HepG2 (cell line): ENCODE data around the gene MESD. TPM values are rescaled to one million over a fixed set of nuclear protein-coding genes. Genes with fewer than 3 reads are reported as not detected.
A peak's percentile ranks its signal among the peaks of the same experiment; 100 is the strongest.

Experiments used
- ATAC-seq: fragments of 200-7000 bp; cut with Tn5 transposase; 3 replicates; pipeline ENCODE4 v1.9.1; 2020; ENCODE audit warnings: mild to moderate bottlenecking, moderate library complexity
- BruUV-seq: library from RNA; stranded (reverse); fragments of 400-500 nt; replicated peaks from 2 replicates; lab custom pipeline; 2021; lab: Mats Ljungman, UMichigan
- CTCF ChIA-PET: fragments of 300-600 bp; formaldehyde crosslinking; extraction: SDS; loops from one replicate; lab custom pipeline; 2021; ENCODE audit warnings: low total read pairs, inconsistent platforms, low intra/inter-chr PET ratio; lab: Yijun Ruan, JAX
- POLR2A ChIA-PET: fragments of 350-600 bp; sonication (Branson Sonifier 250); formaldehyde crosslinking; loops from one replicate; lab custom pipeline; 2020; ENCODE audit warnings: antibody characterized with exemption, inconsistent platforms; lab: Yijun Ruan, JAX
- DNase-seq: peaks from one replicate; pipeline ENCODE4 v3.0.0-alpha.2; 2015; ENCODE audit warnings: low spot score
- FAIRE-seq: peaks from 3 replicates; lab custom pipeline; 2011; peaks lifted over from hg19 to GRCh38; lab: Jason Lieb, UNC
- H2AFZ ChIP-seq: one replicate; pipeline ENCODE4 v1.6.1; 2011; ENCODE audit warnings: low read length, inconsistent platforms
- H3K27ac ChIP-seq: fragments of 300-600 bp; 3 replicates; pipeline ENCODE4 v1.8.0; 2011; ENCODE audit warnings: mixed run types, mild to moderate bottlenecking, mixed read lengths, low read length, inconsistent platforms; ENCODE audit not compliant: insufficient read depth; ENCODE audit errors: extremely low read length
- H3K27me3 ChIP-seq, 2 experiments: fragments of 200-600 bp in 1 of 2; 2 replicates in 1 of 2; 3 replicates in 1 of 2; pipeline versions ENCODE4 v1.6.0 to v1.8.0; 2011; ENCODE audit warnings: low read length in 2 of 2, mild to moderate bottlenecking in 2 of 2, moderate library complexity in 2 of 2, inconsistent platforms in 1 of 2; ENCODE audit not compliant: insufficient read depth in 2 of 2, control insufficient read depth in 1 of 2
- H3K36me3 ChIP-seq, 2 experiments: fragments of 200-600 bp in 1 of 2; replicated peaks in 1 of 2; 2 replicates in 1 of 2; 3 replicates in 1 of 2; pipeline versions ENCODE4 v1.5.1 to v1.8.0; 2011; ENCODE audit warnings: low read length in 2 of 2, inconsistent platforms in 1 of 2; ENCODE audit not compliant: insufficient read depth in 2 of 2, control insufficient read depth in 1 of 2
- H3K4me1 ChIP-seq: 2 replicates; pipeline ENCODE4 v1.5.1; 2012; ENCODE audit warnings: low read length, inconsistent platforms; ENCODE audit not compliant: insufficient read depth
- H3K4me2 ChIP-seq: 2 replicates; pipeline ENCODE4 v1.6.0; 2011; ENCODE audit warnings: low read depth, low read length, inconsistent platforms
- H3K4me3 ChIP-seq, 3 experiments: fragments of 200-600 bp in 1 of 3; sonication (generic), shearing (Covaris generic) in 1 of 3; replicated peaks in 1 of 3; 2 replicates each; pipeline ENCODE4 v1.5.1; 2011 to 2016; ENCODE audit warnings: low read length in 3 of 3, inconsistent platforms in 2 of 3, low read depth in 2 of 3, mild to moderate bottlenecking in 2 of 3, control low read depth in 1 of 3, mixed read lengths in 1 of 3; ENCODE audit not compliant: insufficient read depth in 1 of 3
- H3K79me2 ChIP-seq: one replicate; pipeline ENCODE4 v1.6.1; 2011; ENCODE audit warnings: low read length, inconsistent platforms; ENCODE audit not compliant: insufficient read depth
- H3K9ac ChIP-seq: 2 replicates; pipeline ENCODE4 v1.6.0; 2011; ENCODE audit warnings: mild to moderate bottlenecking, low read depth, low read length, inconsistent platforms; ENCODE audit not compliant: insufficient read depth
- H3K9me3 ChIP-seq: 2 replicates; pipeline ENCODE4 v1.5.1; 2012; ENCODE audit warnings: mild to moderate bottlenecking, low read length
- H4K20me1 ChIP-seq: 2 replicates; pipeline ENCODE4 v1.6.0; 2011; ENCODE audit warnings: inconsistent platforms, mild to moderate bottlenecking, low read length, moderate library complexity; ENCODE audit not compliant: insufficient read depth
- AGO1 ChIP-seq: fragments of 200-400 bp; formaldehyde crosslinking; IDR thresholded peaks from 2 replicates; pipeline ENCODE4 v1.6.1; 2017; ENCODE audit warnings: mild to moderate bottlenecking, low read depth, low read length, moderate library complexity; ENCODE audit not compliant: poor library complexity, severe bottlenecking
- ARHGAP35 ChIP-seq: sonication (generic); formaldehyde crosslinking; IDR thresholded peaks from 2 replicates; pipeline ENCODE4 v1.9.0; 2022; ENCODE audit warnings: mild to moderate bottlenecking, inconsistent platforms, moderate library complexity, missing genetic modification reagents, borderline replicate concordance
- CHD2 ChIP-seq: IDR thresholded peaks from 2 replicates; pipeline ENCODE4 v1.6.1; 2011; ENCODE audit warnings: low read depth, low read length, improper control_type of control experiment
- ESRRA ChIP-seq: sonication (generic); formaldehyde crosslinking; IDR thresholded peaks from 2 replicates; pipeline ENCODE4 v1.5.1; 2020; ENCODE audit warnings: mild to moderate bottlenecking, low read depth, missing genetic modification reagents
- FOSL2 ChIP-seq: sonication (generic); formaldehyde crosslinking; IDR thresholded peaks from 2 replicates; pipeline ENCODE4 v1.4.0; 2020; ENCODE audit warnings: missing genetic modification reagents
- HIVEP1 ChIP-seq: sonication (generic); formaldehyde crosslinking; IDR thresholded peaks from 2 replicates; pipeline ENCODE4 v1.4.0; 2020; ENCODE audit warnings: mild to moderate bottlenecking, missing genetic modification reagents
- REPIN1 ChIP-seq: sonication (generic); formaldehyde crosslinking; IDR thresholded peaks from 2 replicates; pipeline ENCODE4 v1.8.0; 2022; ENCODE audit warnings: missing genetic modification reagents, low read depth, mild to moderate bottlenecking, borderline replicate concordance
- SKIL ChIP-seq: sonication (generic); formaldehyde crosslinking; IDR thresholded peaks from 2 replicates; pipeline ENCODE4 v1.8.0; 2022; ENCODE audit warnings: missing genetic modification reagents, mild to moderate bottlenecking, moderate library complexity, borderline replicate concordance
- TEAD3 ChIP-seq: optimal IDR thresholded peaks from 2 replicates; pipeline ENCODE3; 2016; ENCODE audit warnings: borderline replicate concordance
- ZFAT ChIP-seq: sonication (generic); formaldehyde crosslinking; conservative IDR thresholded peaks from 2 replicates; pipeline ENCODE4 v1.8.1; 2023; ENCODE audit warnings: missing genetic modification reagents, inconsistent platforms
- ZNF556 ChIP-seq: sonication (generic); formaldehyde crosslinking; IDR thresholded peaks from 2 replicates; pipeline ENCODE4 v1.4.0; 2020; ENCODE audit warnings: mild to moderate bottlenecking, missing genetic modification reagents, borderline replicate concordance
- WGBS: methylation state at CpG from one replicate; pipeline ENCODE4 v1.1.6; 2017; ENCODE audit warnings: low lambda C conversion rate; 5-methylcytosine and 5-hydroxymethylcytosine counted together
- in situ Hi-C: cut with HindIII; loops from 2 replicates; pipeline ENCODE4 v1.10.0; 2017; ENCODE audit warnings: low pct_unique_long_range_greater_than_20kb; ENCODE audit not compliant: extremely low pct_ligation_motif_present
- intact Hi-C: fragments of 100-400 bp; cut with micrococcal nuclease; formaldehyde crosslinking; loops from one replicate; pipeline ENCODE4 v1.10.0; 2022; ENCODE audit not compliant: unreplicated experiment
- polyA plus RNA-seq, 8 experiments: library from polyadenylated mRNA; depleted of rRNA in 3 of 8; stranded (reverse) in 7 of 8; unstranded in 1 of 8; fragments of >200 nt; fragmentation: Illumina TruSeq in 4 of 8; extraction: Trizol in 4 of 8; gene quantifications; 2 replicates each; pipeline versions ENCODE4 v1.2.1 to v1.2.3, GENCODE V29; 2011 to 2016; ENCODE audit warnings: low read depth in 4 of 8, missing spikeins in 1 of 8, mixed read lengths in 1 of 8; ENCODE audit not compliant: insufficient read depth in 1 of 8
- total RNA-seq, 5 experiments: library from RNA; depleted of rRNA; stranded (reverse); fragments of >200 nt; fragmentation: Illumina TruSeq; extraction: Trizol; gene quantifications; 2 replicates each; pipeline ENCODE4 v1.2.3, GENCODE V29; 2016; ENCODE audit warnings: low read depth in 1 of 5
- TF ChIP-seq, protein P1 (sequence below): sonication (generic); formaldehyde crosslinking; IDR thresholded peaks from 2 replicates; pipeline ENCODE4 v1.4.0; 2020; ENCODE audit warnings: missing genetic modification reagents, borderline replicate concordance

MESD gene
- total and polyA plus RNA-seq, 2 of the 13 experiments (the other 11 are each of a cell fraction or from before 2014, with no cell fraction given) = 18.0 to 46.2 TPM

DNA sequence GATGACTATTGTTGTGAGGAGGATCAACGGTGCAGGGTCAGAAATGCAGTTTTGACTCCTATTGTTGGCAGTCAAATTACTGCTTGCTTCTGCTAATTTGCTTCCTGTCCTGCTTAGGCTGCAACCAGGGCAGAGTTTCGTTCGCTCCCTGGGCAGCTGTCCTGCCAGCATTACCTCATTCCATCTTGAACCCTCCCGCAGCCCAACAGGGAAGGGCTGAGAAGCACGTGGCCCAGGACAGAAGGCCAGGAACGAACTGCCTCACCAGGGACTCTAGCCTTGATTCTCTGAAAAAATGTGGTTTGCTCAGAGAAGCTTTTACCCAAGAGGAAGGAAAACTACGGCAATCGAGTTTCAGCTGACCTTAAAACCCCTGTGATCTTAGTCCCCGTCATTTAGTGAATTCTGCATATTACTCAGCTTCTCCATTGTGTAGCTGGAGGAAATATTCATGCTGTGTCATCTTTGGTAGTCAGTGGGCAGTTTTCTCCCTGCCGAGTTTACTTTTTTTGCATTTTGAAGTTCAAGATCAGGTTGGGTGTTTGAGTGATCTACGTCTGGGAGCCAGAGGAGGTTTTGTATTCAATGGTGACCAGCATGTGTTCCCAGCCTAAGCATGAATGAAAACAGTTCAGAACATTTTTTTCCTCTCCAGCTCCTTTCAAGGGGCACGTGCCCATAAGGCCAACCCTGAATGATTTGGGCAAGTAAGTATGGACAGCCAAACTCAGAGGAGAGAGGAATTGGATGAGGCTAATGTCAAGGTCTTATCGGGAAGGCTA, 34.1 kb upstream of the MESD start:
- POLR2A ChIA-PET = no interaction called here
- no TSS peak for BruUV-seq
- no peaks in the 10 kb centered on the region for H3K79me2 ChIP-seq
- 26% methylated on average over 13 of the region's 13 CpGs for WGBS
- H3K27ac ChIP-seq = no peak overlapping the region
- H3K4me1 ChIP-seq = 0 out of 2 replicates have a peak, but pooled peaks cover 10% of the 10 kb centered on the region
- H3K4me3 ChIP-seq = no peak overlapping the region
- in situ Hi-C loops = no loop called here
- H3K9me3 ChIP-seq = no peaks in the 10 kb centered on the region
- FAIRE-seq (no peak), ATAC-seq (no peak), DNase-seq (no peak)
- H4K20me1 ChIP-seq = no peaks in the 10 kb centered on the region
- no peaks in the 10 kb centered on the region for H3K36me3 ChIP-seq
- no peak overlapping the region for H3K9ac ChIP-seq
- CTCF ChIA-PET = no interaction called here
- TF ChIP-seq REPIN1 (CRISPR knock-in tag) (no peak), FOSL2 (CRISPR knock-in tag) (no peak), CHD2 (no peak), HIVEP1 (no peak), ZNF556 (CRISPR knock-in tag) (no peak), AGO1 (no peak), TEAD3 (CRISPR knock-in tag) (no peak), ESRRA (CRISPR knock-in tag) (no peak), ARHGAP35 (CRISPR knock-in tag) (no peak), SKIL (CRISPR knock-in tag) (no peak), ZFAT (CRISPR knock-in tag) (no peak)
- TF ChIP-seq, protein P1, sequence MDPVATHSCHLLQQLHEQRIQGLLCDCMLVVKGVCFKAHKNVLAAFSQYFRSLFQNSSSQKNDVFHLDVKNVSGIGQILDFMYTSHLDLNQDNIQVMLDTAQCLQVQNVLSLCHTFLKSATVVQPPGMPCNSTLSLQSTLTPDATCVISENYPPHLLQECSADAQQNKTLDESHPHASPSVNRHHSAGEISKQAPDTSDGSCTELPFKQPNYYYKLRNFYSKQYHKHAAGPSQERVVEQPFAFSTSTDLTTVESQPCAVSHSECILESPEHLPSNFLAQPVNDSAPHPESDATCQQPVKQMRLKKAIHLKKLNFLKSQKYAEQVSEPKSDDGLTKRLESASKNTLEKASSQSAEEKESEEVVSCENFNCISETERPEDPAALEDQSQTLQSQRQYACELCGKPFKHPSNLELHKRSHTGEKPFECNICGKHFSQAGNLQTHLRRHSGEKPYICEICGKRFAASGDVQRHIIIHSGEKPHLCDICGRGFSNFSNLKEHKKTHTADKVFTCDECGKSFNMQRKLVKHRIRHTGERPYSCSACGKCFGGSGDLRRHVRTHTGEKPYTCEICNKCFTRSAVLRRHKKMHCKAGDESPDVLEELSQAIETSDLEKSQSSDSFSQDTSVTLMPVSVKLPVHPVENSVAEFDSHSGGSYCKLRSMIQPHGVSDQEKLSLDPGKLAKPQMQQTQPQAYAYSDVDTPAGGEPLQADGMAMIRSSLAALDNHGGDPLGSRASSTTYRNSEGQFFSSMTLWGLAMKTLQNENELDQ (CRISPR knock-in tag) = no peak
- peaks cover 0 to 8% of the 10 kb centered on the region in 2 experiments; a peak in 2 of 5 replicates for H3K27me3 ChIP-seq
- intact Hi-C loops = no loop called here
- no peak overlapping the region for H2AFZ ChIP-seq
- peak overlapping the region; percentile 25; the same call in 1 of the 2 replicates for H3K4me2 ChIP-seq
